ENCODE data around the gene KRTAP4-6.
"Not testable (repeated sequence)": the region's sequence is repeated elsewhere in the genome, so short reads cannot be mapped to it uniquely, and the experiment has no call there.

KRTAP4-6 gene

GRCh38 chr17:41107941-41108450 lies 32.3 kb downstream of the KRTAP4-6 start:
- no peak for DNase-seq (ENCODE audit: low spot score)

GRCh38 chr17:41105347-41105746 lies 35.0 kb downstream of the KRTAP4-6 start, which contains the start of gene KRTAP4-9:
KRTAP4-9 (plus strand) TSS chr17:41105389; CDS start chr17:41105389, 0 bp downstream.
- not testable (repeated sequence) for DNase-seq (ENCODE audit: low spot score)

GRCh38 chr17:41104386-41105038 lies 35.8 kb downstream of the KRTAP4-6 start:
- not testable (repeated sequence) for DNase-seq (ENCODE audit: low spot score)

GRCh38 chr17:41103896-41104295 lies 36.4 kb downstream of the KRTAP4-6 start:
- DNase-seq (ENCODE audit: low spot score): no peak

- no peak for DNase-seq (ENCODE audit: low spot score)
Observed at GRCh38 chr17:41101586-41102259, 38.6 kb downstream of the KRTAP4-6 start, which contains the start of gene KRTAP4-16. KRTAP4-16 (minus strand) TSS chr17:41102209; CDS start chr17:41102209, 0 bp downstream.

GRCh38 chr17:41099682-41100480 lies 40.5 kb downstream of the KRTAP4-6 start:
- not testable (repeated sequence) for DNase-seq (ENCODE audit: low spot score)

- DNase-seq (ENCODE audit: low spot score): no peak
Observed at GRCh38 chr17:41098481-41098880, 41.9 kb downstream of the KRTAP4-6 start.

- DNase-seq (ENCODE audit: low spot score): no peak
Observed at GRCh38 chr17:41098042-41098441, 42.3 kb downstream of the KRTAP4-6 start, which contains the start of gene KRTAP4-8. KRTAP4-8 (minus strand) TSS chr17:41098142; CDS start chr17:41098084, 58 bp downstream.

- no peak for DNase-seq (ENCODE audit: low spot score)
Observed at GRCh38 chr17:41096055-41096454, 44.3 kb downstream of the KRTAP4-6 start.

Data from putamen (tissue), 1 donor.